Effector memory CD4-positive, alpha-beta T cell (primary cell): ENCODE data around the gene RAPGEFL1.
"Not testable (repeated sequence)": the region's sequence is repeated elsewhere in the genome, so short reads cannot be mapped to it uniquely, and the experiment has no call there.

Experiments
- DNase-seq, 3 donors: peaks; one replicate each; pipeline ENCODE4 v3.0.0-alpha.2; 2020
- H3K27ac ChIP-seq: 2 replicates; pipeline ENCODE4 v1.7.0; 2013; ENCODE audit warnings: mild to moderate bottlenecking, low read length, moderate library complexity; ENCODE audit not compliant: insufficient read depth, poor library complexity, severe bottlenecking
- H3K27me3 ChIP-seq: replicated peaks from 2 replicates; pipeline ENCODE4 v1.7.0; 2013; ENCODE audit warnings: mild to moderate bottlenecking, low read length; ENCODE audit not compliant: insufficient read depth, control insufficient read depth, poor library complexity, severe bottlenecking
- H3K36me3 ChIP-seq: 2 replicates; pipeline ENCODE4 v1.7.0; 2013; ENCODE audit warnings: mild to moderate bottlenecking, low read length, moderate library complexity; ENCODE audit not compliant: control insufficient read depth, insufficient read depth
- H3K4me1 ChIP-seq: 2 replicates; pipeline ENCODE4 v1.7.0; 2013; ENCODE audit warnings: low read length, mild to moderate bottlenecking; ENCODE audit not compliant: control insufficient read depth, insufficient read depth, poor library complexity, severe bottlenecking
- H3K4me3 ChIP-seq: 2 replicates; pipeline ENCODE4 v1.7.0; 2013; ENCODE audit warnings: low read length, low read depth, mild to moderate bottlenecking; ENCODE audit not compliant: insufficient read depth, poor library complexity, severe bottlenecking
- H3K9me3 ChIP-seq: 2 replicates; pipeline ENCODE4 v1.7.0; 2013; ENCODE audit warnings: mild to moderate bottlenecking, low read length, moderate library complexity; ENCODE audit not compliant: control insufficient read depth
- total RNA-seq, 3 donors: gene quantifications; one replicate each; lab custom pipeline; 2026; lab: John Stamatoyannopoulos, UW

RAPGEFL1 gene
- total RNA-seq, result 5.7 to 8.8 (median 7.9) reads per million in 3 donors

DNA sequence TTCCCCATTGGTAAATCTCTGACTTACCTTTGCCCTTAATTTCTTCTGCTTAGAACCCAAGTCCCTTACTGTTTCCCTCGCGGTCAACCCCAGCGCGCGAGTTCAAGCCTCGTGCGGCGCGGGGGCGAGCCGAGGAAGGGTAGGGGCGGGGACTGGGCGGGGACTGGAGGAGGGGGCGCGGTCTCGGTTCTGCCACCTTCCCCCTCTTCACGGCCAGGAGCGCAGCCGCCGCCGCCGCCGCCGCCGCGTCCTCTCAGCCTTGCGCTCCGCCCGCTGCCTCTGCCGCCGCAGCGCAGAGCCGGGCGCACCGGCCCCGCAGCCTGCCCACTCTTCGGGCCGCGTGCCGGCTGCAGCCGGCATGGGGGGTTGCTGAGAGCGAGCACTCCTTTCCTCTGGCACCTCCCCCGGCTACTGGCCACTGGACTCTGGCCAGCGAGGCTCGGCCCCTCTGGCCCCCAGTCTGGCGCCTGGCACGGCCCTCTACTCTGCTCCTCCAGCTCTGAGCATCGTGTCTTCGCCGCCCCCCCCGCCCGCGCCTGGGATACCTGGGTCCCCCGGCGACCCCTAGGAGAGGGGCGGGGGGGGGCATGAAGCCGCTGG is at the start of gene RAPGEFL1:
TSS of gene RAPGEFL1 (plus strand) at position 196 of the 600 bp plus-strand sequence. CDS start at position 588, 392 bp downstream.
- peaks cover 2% of the 10 kb centered on the region for H3K36me3 ChIP-seq
- DNase-seq, result peak; percentile 69 to 73 (median 70)
- no peak within 1 kb of the TSS for H3K27ac ChIP-seq

DNA sequence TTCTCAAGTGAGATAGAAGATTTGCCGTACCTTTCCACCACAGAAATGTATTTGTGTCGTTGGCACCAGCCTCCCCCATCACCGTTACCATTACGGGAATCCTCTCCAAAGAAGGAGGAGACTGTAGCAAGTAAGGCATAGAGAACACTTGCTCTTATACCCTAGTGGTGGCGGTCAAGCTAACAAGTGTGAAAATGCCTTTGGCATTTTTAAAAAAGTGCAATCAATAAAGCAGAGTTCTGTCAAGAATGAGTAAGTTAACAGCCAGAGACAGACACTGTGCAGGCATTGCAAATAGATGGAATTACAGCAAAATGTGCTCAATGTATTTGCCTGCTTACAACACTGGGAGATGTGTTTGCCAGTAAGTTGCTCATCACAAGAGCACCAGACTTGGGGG is 47.8 kb upstream of the RAPGEFL1 start:
- no peaks in the 10 kb centered on the region for H3K9me3 ChIP-seq
- no peak overlapping the region for H3K27ac ChIP-seq
- no peaks in the 10 kb centered on the region for H3K27me3 ChIP-seq
- peaks cover 64% of the 10 kb centered on the region for H3K36me3 ChIP-seq
- H3K4me1 ChIP-seq, result no peaks in the 10 kb centered on the region
- no peak for DNase-seq
- no peak overlapping the region for H3K4me3 ChIP-seq

More for the DNA sequence above, at the start of gene RAPGEFL1:
- Histone ChIP-seq H3K27me3 (no peaks in the 10 kb centered on the region), H3K4me1 (peaks cover 13% of the 10 kb centered on the region), H3K4me3 (peak within 1 kb of the TSS; percentile 69), H3K9me3 (no peaks in the 10 kb centered on the region)

- Histone ChIP-seq H3K4me1 (no peaks in the 10 kb centered on the region), H3K36me3 (peaks cover 73% of the 10 kb centered on the region), H3K27ac (no peak overlapping the region), H3K4me3 (no peak overlapping the region), H3K27me3 (no peaks in the 10 kb centered on the region), H3K9me3 (no peaks in the 10 kb centered on the region)
- DNase-seq, result no peak
Measured at GRCh38 chr17:40130352-40131042, 46.8 kb upstream of the RAPGEFL1 start.

DNA sequence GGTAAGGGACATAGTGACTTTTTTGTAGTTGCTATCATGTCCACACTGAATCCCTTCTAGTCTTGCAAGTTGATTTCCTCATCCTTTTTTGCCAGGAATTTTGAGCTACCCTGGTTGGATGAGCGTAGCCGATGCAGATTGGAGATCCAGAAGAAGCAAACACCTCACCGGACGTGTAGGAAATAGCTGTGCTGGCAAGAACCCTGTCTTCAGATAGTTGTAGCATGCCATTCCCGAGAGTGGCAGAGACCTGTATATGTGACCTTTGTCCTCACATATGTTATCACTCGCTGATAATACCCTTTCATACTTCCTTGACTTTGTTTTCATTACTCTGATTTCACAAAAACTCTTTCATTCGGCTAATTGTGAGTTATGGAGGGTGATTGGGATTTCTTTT is 43.1 kb upstream of the RAPGEFL1 start:
- Histone ChIP-seq H3K27me3 (no peaks in the 10 kb centered on the region), H3K4me3 (no peak overlapping the region), H3K36me3 (peaks cover 68% of the 10 kb centered on the region), H3K27ac (no peak overlapping the region), H3K9me3 (no peaks in the 10 kb centered on the region), H3K4me1 (peaks cover 5% of the 10 kb centered on the region)
- DNase-seq, result no peak

DNA sequence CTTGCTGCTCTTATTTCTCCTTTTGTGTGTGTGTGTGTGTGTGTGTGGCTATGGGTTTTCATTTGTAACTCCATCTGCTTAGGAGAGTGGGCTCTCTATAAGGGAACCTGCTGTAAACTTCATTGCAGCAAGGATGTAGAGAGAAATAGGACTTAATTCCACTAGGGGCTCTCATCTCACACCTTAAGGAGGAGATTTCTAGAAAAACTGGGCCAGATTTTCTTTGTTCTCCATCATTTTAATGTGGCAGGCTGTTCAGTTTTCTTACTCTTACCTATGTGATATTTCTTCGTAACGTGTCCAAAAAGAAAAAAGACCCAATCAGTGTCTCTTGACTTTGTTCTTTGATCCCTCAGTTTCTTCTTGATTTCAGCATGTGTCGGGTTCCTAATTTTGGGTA is 41.5 kb upstream of the RAPGEFL1 start:
- no peaks in the 10 kb centered on the region for H3K9me3 ChIP-seq
- no peaks in the 10 kb centered on the region for H3K27me3 ChIP-seq
- H3K36me3 ChIP-seq, result peaks cover 52% of the 10 kb centered on the region
- no peak for DNase-seq
- H3K4me1 ChIP-seq, result peaks cover 13% of the 10 kb centered on the region
- H3K27ac ChIP-seq, result no peak overlapping the region
- H3K4me3 ChIP-seq, result no peak overlapping the region

DNA sequence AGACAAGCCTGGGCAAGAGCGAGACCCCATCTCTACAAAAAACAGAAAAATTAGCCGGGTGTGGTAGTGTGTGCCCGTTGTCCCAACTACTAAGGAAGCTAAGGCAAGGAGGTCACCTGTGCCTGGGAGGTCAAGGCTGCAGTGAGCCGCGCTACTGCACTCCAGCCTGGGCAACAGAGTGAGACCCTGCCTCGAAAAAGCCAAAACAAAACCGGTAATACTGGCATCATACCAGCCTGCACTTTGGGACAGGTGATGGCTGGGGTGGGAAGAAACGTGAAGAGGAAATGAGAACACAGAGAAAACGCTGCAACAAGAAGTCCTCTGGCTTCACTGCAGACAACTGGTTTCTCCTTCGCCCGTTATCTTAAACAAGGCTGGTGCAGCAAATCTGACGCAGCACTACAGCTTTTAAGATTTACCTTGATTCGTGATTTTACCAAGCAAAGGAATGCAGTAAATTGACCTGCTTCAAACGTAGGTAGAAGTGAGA is 37.7 kb upstream of the RAPGEFL1 start:
- peak overlapping the region; percentile 93 for H3K27ac ChIP-seq
- no peak for DNase-seq
- H3K9me3 ChIP-seq, result no peaks in the 10 kb centered on the region
- H3K4me1 ChIP-seq, result peaks cover 22% of the 10 kb centered on the region
- H3K36me3 ChIP-seq, result peaks cover 37% of the 10 kb centered on the region
- H3K4me3 ChIP-seq, result peak overlapping the region; percentile 82
- H3K27me3 ChIP-seq, result no peaks in the 10 kb centered on the region

DNA sequence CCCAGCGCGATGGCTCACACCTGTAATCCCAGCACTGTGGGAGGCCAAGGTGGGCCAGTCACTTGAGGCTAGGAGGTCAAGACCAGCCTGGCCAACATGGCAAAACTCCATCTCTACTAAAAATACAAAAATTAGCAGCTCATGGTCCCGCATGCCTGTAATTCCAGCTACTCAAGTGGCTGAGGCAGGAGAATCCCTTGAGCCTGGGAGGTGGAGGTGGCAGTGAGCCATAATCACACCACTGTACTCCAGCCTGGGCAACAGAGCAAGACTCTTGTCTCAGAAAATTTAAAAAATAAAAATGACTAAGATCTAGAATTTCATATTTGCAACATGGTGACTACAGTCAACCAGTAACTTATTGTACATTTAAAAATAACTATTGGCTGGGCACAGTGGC is 34.1 kb upstream of the RAPGEFL1 start:
- H3K36me3 ChIP-seq, result peaks cover 27% of the 10 kb centered on the region

DNA sequence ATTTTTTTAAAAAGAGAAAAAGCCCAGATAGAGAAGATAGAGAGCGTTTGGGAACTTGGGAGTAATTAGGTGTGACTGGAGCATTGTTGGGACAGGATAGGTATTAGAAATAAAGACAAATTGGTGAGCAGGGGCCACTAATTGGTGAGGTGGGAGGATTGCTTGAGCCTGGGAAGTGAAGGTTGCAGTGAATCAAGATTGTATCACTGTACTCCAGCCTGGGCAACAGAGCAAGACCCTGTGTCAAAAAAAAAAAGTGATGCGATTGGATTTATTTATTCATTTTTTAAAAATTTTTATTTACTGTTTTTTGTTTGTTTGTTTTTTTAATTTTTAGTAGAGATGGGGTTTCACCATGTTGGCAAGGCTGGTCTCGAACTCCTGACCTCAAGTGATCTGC is 31.8 kb upstream of the RAPGEFL1 start:
- Histone ChIP-seq H3K27me3 (no peaks in the 10 kb centered on the region), H3K9me3 (no peaks in the 10 kb centered on the region), H3K27ac (no peak overlapping the region), H3K4me1 (peaks cover 9% of the 10 kb centered on the region), H3K36me3 (peaks cover 35% of the 10 kb centered on the region), H3K4me3 (no peak overlapping the region)
- no peak for DNase-seq

More for the DNA sequence above, 34.1 kb upstream of the RAPGEFL1 start:
- not testable (repeated sequence) for H3K27me3 ChIP-seq, H3K27ac ChIP-seq, DNase-seq, H3K9me3 ChIP-seq, H3K4me3 ChIP-seq
- H3K4me1 ChIP-seq, result peaks cover 22% of the 10 kb centered on the region

DNA sequence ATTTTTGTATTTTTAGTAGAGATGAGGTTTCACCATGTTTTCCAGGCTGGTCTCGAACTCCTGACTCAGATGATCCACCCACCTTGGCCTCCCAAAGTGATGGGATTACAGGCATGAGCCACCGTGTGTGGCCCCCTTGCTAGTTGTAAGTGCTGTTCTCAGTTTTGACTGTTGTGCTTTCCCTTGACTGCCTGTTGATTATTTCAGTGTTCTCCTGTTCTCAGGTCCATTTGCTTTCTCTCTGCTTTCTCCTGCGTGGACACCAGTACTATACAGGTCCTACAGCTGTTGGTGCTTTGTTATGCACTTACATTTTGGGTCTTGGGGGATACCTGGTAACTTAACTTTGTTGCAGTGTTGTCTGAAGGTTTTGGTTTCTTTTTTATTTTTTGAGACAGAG is 28.7 kb upstream of the RAPGEFL1 start:
- H3K4me1 ChIP-seq, result no peaks in the 10 kb centered on the region
- H3K4me3 ChIP-seq, result no peak overlapping the region
- no peak overlapping the region for H3K27ac ChIP-seq
- H3K27me3 ChIP-seq, result no peaks in the 10 kb centered on the region
- no peaks in the 10 kb centered on the region for H3K9me3 ChIP-seq
- H3K36me3 ChIP-seq, result peaks cover 36% of the 10 kb centered on the region
- no peak for DNase-seq

- H3K4me1 ChIP-seq, result no peaks in the 10 kb centered on the region
- no peak for DNase-seq
- no peaks in the 10 kb centered on the region for H3K9me3 ChIP-seq
- H3K27ac ChIP-seq, result no peak overlapping the region
- no peaks in the 10 kb centered on the region for H3K27me3 ChIP-seq
- H3K4me3 ChIP-seq, result no peak overlapping the region
- H3K36me3 ChIP-seq, result peaks cover 40% of the 10 kb centered on the region
Measured at GRCh38 chr17:40150276-40150675, 27.0 kb upstream of the RAPGEFL1 start.
